Liver (tissue), 9 donors: ENCODE measurements around the gene ERBB2. TPM values are rescaled to one million over a fixed set of nuclear protein-coding genes. Genes with fewer than 3 reads are reported as not detected.

Source experiments
- DNase-seq: peaks from one replicate; pipeline ENCODE4 v3.0.0-alpha.2; 2017; ENCODE audit warnings: low spot score
- H3K27ac ChIP-seq, 2 donors: one replicate each; pipeline ENCODE4 v1.7.0; 2013; ENCODE audit warnings: inconsistent platforms in 2 of 2, low read length in 2 of 2, control low read depth in 1 of 2, low read depth in 1 of 2, mild to moderate bottlenecking in 1 of 2
- H3K27me3 ChIP-seq, 4 donors: one replicate each; pipeline versions ENCODE4 v1.6.1 to v1.7.0; 2013; ENCODE audit warnings: low read length in 3 of 4, inconsistent platforms in 1 of 4, mild to moderate bottlenecking in 1 of 4, moderate library complexity in 1 of 4; ENCODE audit not compliant: control insufficient read depth in 4 of 4, insufficient read depth in 4 of 4
- H3K36me3 ChIP-seq, 4 donors: one replicate each; pipeline versions ENCODE4 v1.6.1 to v1.7.0; 2013; ENCODE audit warnings: low read length in 3 of 4, mild to moderate bottlenecking in 3 of 4, low read depth in 1 of 4, moderate library complexity in 1 of 4; ENCODE audit not compliant: control insufficient read depth in 4 of 4, insufficient read depth in 3 of 4
- H3K4me1 ChIP-seq, 4 donors: one replicate each; pipeline versions ENCODE4 v1.6.1 to v1.7.0; 2013; ENCODE audit warnings: low read length in 3 of 4, mild to moderate bottlenecking in 3 of 4, moderate library complexity in 1 of 4; ENCODE audit not compliant: control insufficient read depth in 4 of 4, insufficient read depth in 4 of 4
- H3K4me3 ChIP-seq, 3 donors: one replicate each; pipeline versions ENCODE4 v1.6.1 to v1.7.0; 2013; ENCODE audit warnings: low read length in 3 of 3, control low read depth in 1 of 3, low read depth in 1 of 3, mild to moderate bottlenecking in 1 of 3
- H3K9ac ChIP-seq, 2 donors: one replicate each; pipeline ENCODE4 v1.7.0; 2013; ENCODE audit warnings: low read length in 2 of 2, mild to moderate bottlenecking in 2 of 2, moderate library complexity in 2 of 2, control low read depth in 1 of 2, low read depth in 1 of 2
- H3K9me3 ChIP-seq, 4 donors: one replicate each; pipeline versions ENCODE4 v1.6.1 to v1.7.0; 2013; ENCODE audit warnings: low read length in 3 of 4; ENCODE audit not compliant: control insufficient read depth in 4 of 4
- EGR1 ChIP-seq, 2 donors: IDR thresholded peaks; 2 replicates each; pipeline ENCODE4 v1.6.1; 2016 to 2018; ENCODE audit warnings: antibody characterized with exemption in 2 of 2, low read depth in 2 of 2
- FOXA2 ChIP-seq: IDR thresholded peaks from 2 replicates; pipeline ENCODE4 v1.6.1; 2016; ENCODE audit warnings: antibody characterized with exemption
- GABPA ChIP-seq, 2 donors: IDR thresholded peaks in 1 of 2; conservative IDR thresholded peaks in 1 of 2; 2 replicates each; pipeline ENCODE4 v1.6.1; 2016; ENCODE audit warnings: antibody characterized with exemption in 2 of 2, mild to moderate bottlenecking in 1 of 2, moderate library complexity in 1 of 2
- HNF4A ChIP-seq, 2 donors: conservative IDR thresholded peaks; 2 replicates each; pipeline ENCODE4 v1.6.1; 2016; ENCODE audit warnings: antibody characterized with exemption in 2 of 2, mild to moderate bottlenecking in 2 of 2
- JUND ChIP-seq, 2 donors: IDR thresholded peaks; 2 replicates each; pipeline ENCODE4 v1.6.1; 2016; ENCODE audit warnings: antibody characterized with exemption in 2 of 2
- NR2F2 ChIP-seq: IDR thresholded peaks from 2 replicates; pipeline ENCODE4 v1.6.1; 2016; ENCODE audit warnings: antibody characterized with exemption
- RXRA ChIP-seq, 2 donors: IDR thresholded peaks; 2 replicates each; pipeline ENCODE4 v1.6.1; 2017 to 2018; ENCODE audit warnings: antibody characterized with exemption in 2 of 2, mild to moderate bottlenecking in 1 of 2
- TAF1 ChIP-seq: conservative IDR thresholded peaks from 2 replicates; pipeline ENCODE4 v1.6.1; 2016; ENCODE audit warnings: antibody characterized with exemption, mild to moderate bottlenecking
- WGBS: extraction: QIAGEN DNeasy Blood & Tissue Kit; methylation state at CpG from one replicate; pipeline ENCODE4 v1.1.7; 2013; 5-methylcytosine and 5-hydroxymethylcytosine counted together
- polyA plus RNA-seq, 2 donors: library from polyadenylated mRNA; stranded (reverse) in 1 of 2; unstranded in 1 of 2; fragments of 200-250 nt in 1 of 2; fragments of >200 nt in 1 of 2; fragmentation: Nextera tagmentation in 1 of 2; extraction: Ambion mirVana in 1 of 2; gene quantifications; one replicate each; pipeline versions ENCODE4 v1.2.1 to v1.2.3, GENCODE V29; 2013 to 2015
- total RNA-seq, 2 donors: library from RNA; depleted of rRNA; stranded (reverse); fragments of >200 nt; gene quantifications; one replicate each; pipeline ENCODE4 v1.2.3, GENCODE V29; 2014
- TF ChIP-seq, protein P1 (sequence below): IDR thresholded peaks from 2 replicates; pipeline ENCODE4 v1.6.1; 2016; ENCODE audit warnings: antibody characterized with exemption
- TF ChIP-seq, protein P2 (sequence below): IDR thresholded peaks from 2 replicates; pipeline ENCODE4 v1.6.1; 2016; ENCODE audit warnings: antibody characterized with exemption, mild to moderate bottlenecking
- TF ChIP-seq, protein P3 (sequence below): IDR thresholded peaks from 2 replicates; pipeline ENCODE4 v1.6.1; 2016; ENCODE audit warnings: antibody characterized with exemption
- donor health status: healthy.
- donor health status: healthy.
- donor health status: healthy.
- donor health status: healthy.
- donor health status: healthy.

The ERBB2 gene
- total and polyA plus RNA-seq, 4 donors: 4.7 to 28.8 (median 15.7) TPM

DNA sequence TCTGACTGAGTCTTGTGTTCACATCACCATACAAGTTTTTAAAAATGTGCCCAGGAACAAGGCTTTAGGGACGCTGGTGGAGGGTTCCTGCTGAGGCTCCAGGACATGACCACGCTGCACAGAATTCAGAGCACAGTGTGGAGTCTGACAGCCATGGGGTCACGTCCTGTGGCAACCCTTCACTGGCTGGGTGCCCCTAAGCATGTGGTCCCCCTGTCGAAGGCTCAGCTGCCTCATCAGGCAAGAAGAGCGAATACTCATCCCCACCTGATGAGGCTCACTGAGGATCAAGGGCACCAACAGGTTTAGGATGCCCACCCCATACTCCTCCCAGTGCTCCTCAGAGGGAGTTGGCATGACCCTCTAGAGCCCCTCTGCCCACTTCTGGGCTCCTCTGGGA lies 25.7 kb upstream of the ERBB2 start:
- Histone ChIP-seq H3K4me1 (peaks cover 0 to 10% (median under 1%) of the 10 kb centered on the region in 4 donors), H3K27me3 (no peaks in the 10 kb centered on the region), H3K36me3 (no peaks in the 10 kb centered on the region), H3K9me3 (no peaks in the 10 kb centered on the region), H3K4me3 (no peak overlapping the region), H3K27ac (no peak overlapping the region), H3K9ac (no peak overlapping the region)
- DNase-seq: no peak
- WGBS: 89% methylated on average over 5 of the region's 5 CpGs
- no peak for TF ChIP-seq TAF1

DNA sequence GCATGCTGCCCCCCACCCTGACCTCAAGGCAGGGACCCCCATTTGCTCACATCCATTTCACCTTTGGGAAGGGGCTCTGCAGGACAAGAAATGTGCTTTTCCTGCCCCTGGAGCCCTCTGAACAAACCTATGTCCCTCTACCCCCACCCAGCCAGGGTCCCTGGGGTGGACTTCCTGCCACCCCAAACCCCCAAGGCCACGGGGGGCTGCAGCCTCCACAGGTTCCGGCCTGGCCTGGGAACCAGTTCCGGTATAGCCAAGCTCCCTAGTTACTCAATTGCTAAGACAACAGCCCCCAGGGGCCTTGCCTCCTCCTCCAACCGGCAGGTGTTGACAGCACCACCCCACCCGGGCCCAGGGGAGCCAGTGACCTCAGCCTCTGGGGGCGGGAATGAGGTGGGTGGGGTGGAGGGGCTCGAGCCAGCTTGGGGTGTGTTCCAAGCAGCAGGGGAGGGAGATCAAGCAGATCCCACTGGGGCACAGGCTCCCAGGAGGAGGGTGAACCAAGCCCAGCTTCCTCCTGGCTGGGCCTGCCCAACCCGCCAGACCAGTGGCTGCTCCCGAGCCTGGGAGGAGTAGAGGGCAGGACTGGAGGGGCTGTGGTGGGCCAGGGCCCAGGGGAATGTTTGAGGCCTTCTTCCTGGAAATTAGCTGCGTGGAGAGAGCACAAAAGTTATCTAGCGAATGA lies 25.0 kb upstream of the ERBB2 start:
- 63% methylated on average over 11 of the region's 11 CpGs for WGBS
- no peak overlapping the region for H3K9ac ChIP-seq
- no peak overlapping the region for H3K27ac ChIP-seq
- H3K4me3 ChIP-seq: no peak overlapping the region
- H3K9me3 ChIP-seq: no peaks in the 10 kb centered on the region
- H3K4me1 ChIP-seq: peaks cover 0 to 11% (median under 1%) of the 10 kb centered on the region in 4 donors
- no peaks in the 10 kb centered on the region for H3K36me3 ChIP-seq
- DNase-seq: no peak
- no peaks in the 10 kb centered on the region for H3K27me3 ChIP-seq
- TF ChIP-seq RXRA (IDR thresholded peaks at IDR 0.05) (no peak), HNF4A (conservative IDR thresholded peaks at IDR 0.05) (no peak)
- TF ChIP-seq, protein P1, sequence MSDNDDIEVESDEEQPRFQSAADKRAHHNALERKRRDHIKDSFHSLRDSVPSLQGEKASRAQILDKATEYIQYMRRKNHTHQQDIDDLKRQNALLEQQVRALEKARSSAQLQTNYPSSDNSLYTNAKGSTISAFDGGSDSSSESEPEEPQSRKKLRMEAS: no peak

DNA sequence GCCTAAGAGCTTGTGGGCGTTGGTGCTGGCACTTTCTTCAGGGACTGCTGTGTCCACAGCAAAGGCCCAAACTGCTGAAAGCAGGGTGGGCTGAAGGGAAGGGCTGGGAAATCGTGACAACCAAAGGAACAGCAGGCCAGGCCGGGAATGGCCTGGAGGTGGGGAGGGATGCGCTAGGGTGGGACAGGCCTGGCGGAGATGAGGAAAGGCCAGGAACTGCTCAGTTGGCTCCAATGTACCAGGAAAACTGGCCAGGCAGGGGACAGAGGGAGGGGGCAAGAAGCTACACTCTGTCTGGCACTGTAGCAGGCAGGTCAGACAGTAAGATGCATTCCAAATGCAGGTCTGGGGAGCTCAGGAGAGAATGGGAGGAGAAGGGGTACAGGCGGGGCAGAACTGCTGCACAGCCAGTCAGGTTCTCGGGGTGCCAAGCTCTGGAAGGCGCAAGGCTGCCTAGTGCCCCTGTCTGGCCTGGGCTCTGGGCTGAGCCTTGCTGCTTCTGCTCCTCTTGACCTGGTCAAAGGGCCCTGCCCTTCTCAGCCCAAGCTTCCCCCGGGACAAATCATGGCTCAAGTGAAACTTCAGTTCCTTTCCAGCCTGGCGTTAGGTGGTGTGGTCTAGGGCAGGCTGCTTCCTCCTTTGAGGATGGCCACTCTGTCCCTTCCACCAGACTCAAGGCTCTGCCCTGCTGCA lies 24.3 kb upstream of the ERBB2 start:
- no peak overlapping the region for H3K27ac ChIP-seq
- 87% methylated on average over 10 of the region's 10 CpGs for WGBS
- TF ChIP-seq EGR1 (IDR thresholded peaks at IDR 0.05; ENCODE audit: low read depth in 2 of 2): no peak
- TF ChIP-seq JUND (IDR thresholded peaks at IDR 0.05): no peak
- TF ChIP-seq, protein P2, sequence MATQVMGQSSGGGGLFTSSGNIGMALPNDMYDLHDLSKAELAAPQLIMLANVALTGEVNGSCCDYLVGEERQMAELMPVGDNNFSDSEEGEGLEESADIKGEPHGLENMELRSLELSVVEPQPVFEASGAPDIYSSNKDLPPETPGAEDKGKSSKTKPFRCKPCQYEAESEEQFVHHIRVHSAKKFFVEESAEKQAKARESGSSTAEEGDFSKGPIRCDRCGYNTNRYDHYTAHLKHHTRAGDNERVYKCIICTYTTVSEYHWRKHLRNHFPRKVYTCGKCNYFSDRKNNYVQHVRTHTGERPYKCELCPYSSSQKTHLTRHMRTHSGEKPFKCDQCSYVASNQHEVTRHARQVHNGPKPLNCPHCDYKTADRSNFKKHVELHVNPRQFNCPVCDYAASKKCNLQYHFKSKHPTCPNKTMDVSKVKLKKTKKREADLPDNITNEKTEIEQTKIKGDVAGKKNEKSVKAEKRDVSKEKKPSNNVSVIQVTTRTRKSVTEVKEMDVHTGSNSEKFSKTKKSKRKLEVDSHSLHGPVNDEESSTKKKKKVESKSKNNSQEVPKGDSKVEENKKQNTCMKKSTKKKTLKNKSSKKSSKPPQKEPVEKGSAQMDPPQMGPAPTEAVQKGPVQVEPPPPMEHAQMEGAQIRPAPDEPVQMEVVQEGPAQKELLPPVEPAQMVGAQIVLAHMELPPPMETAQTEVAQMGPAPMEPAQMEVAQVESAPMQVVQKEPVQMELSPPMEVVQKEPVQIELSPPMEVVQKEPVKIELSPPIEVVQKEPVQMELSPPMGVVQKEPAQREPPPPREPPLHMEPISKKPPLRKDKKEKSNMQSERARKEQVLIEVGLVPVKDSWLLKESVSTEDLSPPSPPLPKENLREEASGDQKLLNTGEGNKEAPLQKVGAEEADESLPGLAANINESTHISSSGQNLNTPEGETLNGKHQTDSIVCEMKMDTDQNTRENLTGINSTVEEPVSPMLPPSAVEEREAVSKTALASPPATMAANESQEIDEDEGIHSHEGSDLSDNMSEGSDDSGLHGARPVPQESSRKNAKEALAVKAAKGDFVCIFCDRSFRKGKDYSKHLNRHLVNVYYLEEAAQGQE: no peak
- no peak for TF ChIP-seq FOXA2
- no peak for TF ChIP-seq NR2F2
- TF ChIP-seq, protein P3, sequence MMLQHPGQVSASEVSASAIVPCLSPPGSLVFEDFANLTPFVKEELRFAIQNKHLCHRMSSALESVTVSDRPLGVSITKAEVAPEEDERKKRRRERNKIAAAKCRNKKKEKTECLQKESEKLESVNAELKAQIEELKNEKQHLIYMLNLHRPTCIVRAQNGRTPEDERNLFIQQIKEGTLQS: no peak
- no peak for TF ChIP-seq GABPA (IDR thresholded peaks at IDR 0.05 in 1 of 2, conservative IDR thresholded peaks at IDR 0.05 in 1 of 2)
- H3K4me1 ChIP-seq: peaks cover 0 to 12% (median under 1%) of the 10 kb centered on the region in 4 donors
- H3K36me3 ChIP-seq: no peaks in the 10 kb centered on the region
- no peaks in the 10 kb centered on the region for H3K9me3 ChIP-seq
- H3K9ac ChIP-seq: no peak overlapping the region
- no peak overlapping the region for H3K4me3 ChIP-seq
- no peaks in the 10 kb centered on the region for H3K27me3 ChIP-seq
- DNase-seq: no peak
